Measurements from ENCODE around the gene GINS1.

Gene GINS1

GRCh38 chr20:25402583-25402982 lies 4.9 kb upstream of the GINS1 start:
- H3K4me1 ChIP-seq (ENCODE audit: insufficient read depth, insufficient read length), result no peaks in the 10 kb centered on the region
- H3K27me3 ChIP-seq (ENCODE audit: insufficient read depth, insufficient read length), result no peaks in the 10 kb centered on the region
- DNase-seq (ENCODE audit: low read depth, low spot score), result no peak
- H3K36me3 ChIP-seq (ENCODE audit: insufficient read depth, insufficient read length, low read length), result no peaks in the 10 kb centered on the region
- TF ChIP-seq YY1 (IDR thresholded peaks at IDR 0.05; ENCODE audit: insufficient read depth, insufficient read length), result no peak
- no peak for TF ChIP-seq ZNF274 (IDR thresholded peaks at IDR 0.05; ENCODE audit: low read depth, low read length)
- no peak for TF ChIP-seq SUZ12 (IDR thresholded peaks at IDR 0.05; ENCODE audit: extremely low read depth, insufficient read depth, insufficient read length)
- no peak overlapping the region for H3K4me3 ChIP-seq (ENCODE audit: insufficient read length, low read depth)
- H3K9me3 ChIP-seq (ENCODE audit: insufficient read depth, low read length), result peaks cover 33% of the 10 kb centered on the region; the same call in 1 of the 2 replicates
- H3K9ac ChIP-seq (ENCODE audit: insufficient read length, low read depth), result no peak overlapping the region

GRCh38 chr20:25408170-25408547 lies 686 bp downstream of the GINS1 start:
- DNase-seq (ENCODE audit: low read depth, low spot score), result no peak
- peak overlapping the region; percentile 80 for H3K4me3 ChIP-seq (ENCODE audit: insufficient read length, low read depth)
- H3K27me3 ChIP-seq (ENCODE audit: insufficient read depth, insufficient read length), result no peaks in the 10 kb centered on the region
- peaks cover 13% of the 10 kb centered on the region; the same call in 1 of the 2 replicates for H3K9me3 ChIP-seq (ENCODE audit: insufficient read depth, low read length)
- H3K9ac ChIP-seq (ENCODE audit: insufficient read length, low read depth), result peak overlapping the region; percentile 89
- peaks cover 1% of the 10 kb centered on the region for H3K4me1 ChIP-seq (ENCODE audit: insufficient read depth, insufficient read length)
- TF ChIP-seq YY1 (IDR thresholded peaks at IDR 0.05; ENCODE audit: insufficient read depth, insufficient read length) (no peak), ZNF274 (IDR thresholded peaks at IDR 0.05; ENCODE audit: low read depth, low read length) (no peak), SUZ12 (IDR thresholded peaks at IDR 0.05; ENCODE audit: extremely low read depth, insufficient read depth, insufficient read length) (no peak)
- peaks cover 22% of the 10 kb centered on the region for H3K36me3 ChIP-seq (ENCODE audit: insufficient read depth, insufficient read length, low read length)

GRCh38 chr20:25408890-25409289 lies 1.4 kb downstream of the GINS1 start:
- H3K4me3 ChIP-seq (ENCODE audit: insufficient read length, low read depth), result peak overlapping the region; percentile 80

DNA sequence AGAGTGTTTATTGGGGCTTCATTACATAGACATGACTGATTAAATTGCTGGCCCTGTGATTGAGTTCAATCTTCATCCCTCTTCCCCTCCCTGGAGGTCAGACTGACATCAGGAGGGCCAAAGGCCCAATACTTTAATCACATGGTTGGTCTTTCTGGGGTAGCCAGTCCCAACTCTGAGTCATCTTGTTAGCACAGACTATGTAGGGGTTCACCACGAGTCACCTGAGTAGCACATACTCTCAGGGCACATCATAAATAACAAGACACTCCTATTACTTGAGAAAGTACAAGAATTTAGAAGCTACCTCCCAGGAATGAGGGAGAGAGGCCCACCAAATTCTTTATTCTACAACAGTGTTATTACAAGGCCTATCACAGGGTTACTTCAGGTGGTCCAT lies 11.3 kb downstream of the GINS1 start:
- TF ChIP-seq SUZ12 (IDR thresholded peaks at IDR 0.05; ENCODE audit: extremely low read depth, insufficient read depth, insufficient read length), result no peak
- no peak for TF ChIP-seq YY1 (IDR thresholded peaks at IDR 0.05; ENCODE audit: insufficient read depth, insufficient read length)
- no peak for TF ChIP-seq ZNF274 (IDR thresholded peaks at IDR 0.05; ENCODE audit: low read depth, low read length)
- H3K9ac ChIP-seq (ENCODE audit: insufficient read length, low read depth), result no peak overlapping the region
- H3K9me3 ChIP-seq (ENCODE audit: insufficient read depth, low read length), result no peaks in the 10 kb centered on the region
- H3K36me3 ChIP-seq (ENCODE audit: insufficient read depth, insufficient read length, low read length), result peaks cover 75% of the 10 kb centered on the region
- no peak for DNase-seq (ENCODE audit: low read depth, low spot score)
- H3K4me1 ChIP-seq (ENCODE audit: insufficient read depth, insufficient read length), result no peaks in the 10 kb centered on the region
- no peak overlapping the region for H3K4me3 ChIP-seq (ENCODE audit: insufficient read length, low read depth)
- H3K27me3 ChIP-seq (ENCODE audit: insufficient read depth, insufficient read length), result no peaks in the 10 kb centered on the region

More at GRCh38 chr20:25408890-25409289, 1.4 kb downstream of the GINS1 start:
- no peak for TF ChIP-seq YY1 (IDR thresholded peaks at IDR 0.05; ENCODE audit: insufficient read depth, insufficient read length)
- no peak for TF ChIP-seq SUZ12 (IDR thresholded peaks at IDR 0.05; ENCODE audit: extremely low read depth, insufficient read depth, insufficient read length)
- TF ChIP-seq ZNF274 (IDR thresholded peaks at IDR 0.05; ENCODE audit: low read depth, low read length), result no peak
- Histone ChIP-seq H3K36me3 (ENCODE audit: insufficient read depth, insufficient read length, low read length) (peaks cover 28% of the 10 kb centered on the region), H3K9me3 (ENCODE audit: insufficient read depth, low read length) (peaks cover 6% of the 10 kb centered on the region; the same call in 1 of the 2 replicates), H3K4me1 (ENCODE audit: insufficient read depth, insufficient read length) (peaks cover 1% of the 10 kb centered on the region), H3K27me3 (ENCODE audit: insufficient read depth, insufficient read length) (no peaks in the 10 kb centered on the region), H3K9ac (ENCODE audit: insufficient read length, low read depth) (peak overlapping the region; percentile 65)
- no peak for DNase-seq (ENCODE audit: low read depth, low spot score)

- DNase-seq (ENCODE audit: low read depth, low spot score), result no peak
- no peak for TF ChIP-seq YY1 (IDR thresholded peaks at IDR 0.05; ENCODE audit: insufficient read depth, insufficient read length)
- no peak for TF ChIP-seq SUZ12 (IDR thresholded peaks at IDR 0.05; ENCODE audit: extremely low read depth, insufficient read depth, insufficient read length)
- no peak for TF ChIP-seq ZNF274 (IDR thresholded peaks at IDR 0.05; ENCODE audit: low read depth, low read length)
- no peaks in the 10 kb centered on the region for H3K4me1 ChIP-seq (ENCODE audit: insufficient read depth, insufficient read length)
- H3K9ac ChIP-seq (ENCODE audit: insufficient read length, low read depth), result no peak overlapping the region
- no peaks in the 10 kb centered on the region for H3K27me3 ChIP-seq (ENCODE audit: insufficient read depth, insufficient read length)
- H3K36me3 ChIP-seq (ENCODE audit: insufficient read depth, insufficient read length, low read length), result peaks cover 70% of the 10 kb centered on the region
- H3K9me3 ChIP-seq (ENCODE audit: insufficient read depth, low read length), result no peaks in the 10 kb centered on the region
- no peak overlapping the region for H3K4me3 ChIP-seq (ENCODE audit: insufficient read length, low read depth)
These were observed 13.6 kb downstream of the GINS1 start for GRCh38 chr20:25421102-25421501.

GRCh38 chr20:25422032-25422431 lies 14.6 kb downstream of the GINS1 start:
- peaks cover 74% of the 10 kb centered on the region for H3K36me3 ChIP-seq (ENCODE audit: insufficient read depth, insufficient read length, low read length)
- no peaks in the 10 kb centered on the region for H3K4me1 ChIP-seq (ENCODE audit: insufficient read depth, insufficient read length)
- TF ChIP-seq ZNF274 (IDR thresholded peaks at IDR 0.05; ENCODE audit: low read depth, low read length), result no peak
- TF ChIP-seq SUZ12 (IDR thresholded peaks at IDR 0.05; ENCODE audit: extremely low read depth, insufficient read depth, insufficient read length), result no peak
- TF ChIP-seq YY1 (IDR thresholded peaks at IDR 0.05; ENCODE audit: insufficient read depth, insufficient read length), result no peak
- H3K9ac ChIP-seq (ENCODE audit: insufficient read length, low read depth), result no peak overlapping the region
- no peak for DNase-seq (ENCODE audit: low read depth, low spot score)
- H3K9me3 ChIP-seq (ENCODE audit: insufficient read depth, low read length), result no peaks in the 10 kb centered on the region
- H3K4me3 ChIP-seq (ENCODE audit: insufficient read length, low read depth), result no peak overlapping the region
- no peaks in the 10 kb centered on the region for H3K27me3 ChIP-seq (ENCODE audit: insufficient read depth, insufficient read length)

- DNase-seq (ENCODE audit: low read depth, low spot score), result no peak
- Histone ChIP-seq H3K36me3 (ENCODE audit: insufficient read depth, insufficient read length, low read length) (peaks cover 57% of the 10 kb centered on the region), H3K9ac (ENCODE audit: insufficient read length, low read depth) (no peak overlapping the region), H3K27me3 (ENCODE audit: insufficient read depth, insufficient read length) (no peaks in the 10 kb centered on the region), H3K4me3 (ENCODE audit: insufficient read length, low read depth) (no peak overlapping the region), H3K9me3 (ENCODE audit: insufficient read depth, low read length) (no peaks in the 10 kb centered on the region), H3K4me1 (ENCODE audit: insufficient read depth, insufficient read length) (no peaks in the 10 kb centered on the region)
- no peak for TF ChIP-seq SUZ12 (IDR thresholded peaks at IDR 0.05; ENCODE audit: extremely low read depth, insufficient read depth, insufficient read length)
- no peak for TF ChIP-seq YY1 (IDR thresholded peaks at IDR 0.05; ENCODE audit: insufficient read depth, insufficient read length)
- TF ChIP-seq ZNF274 (IDR thresholded peaks at IDR 0.05; ENCODE audit: low read depth, low read length), result no peak
These were observed 17.1 kb downstream of the GINS1 start for GRCh38 chr20:25424536-25424935.
